Effector memory CD8-positive, alpha-beta T cell (primary cell): ENCODE results near the gene CCDC159.
"Not testable (repeated sequence)": the region's sequence is repeated elsewhere in the genome, so short reads cannot be mapped to it uniquely, and the experiment has no call there.

ENCODE experiments used
- ATAC-seq: fragments of 150-1000 bp; cut with Tn5 transposase; replicated peaks from 2 replicates; pipeline ENCODE4 v1.10.0; 2021; ENCODE audit warnings: mild to moderate bottlenecking, moderate library complexity
- DNase-seq, 3 experiments: peaks; one replicate each; pipeline ENCODE4 v3.0.0; 2021
- H3K27ac Mint-ChIP-seq, 2 donors: one replicate each; pipeline ENCODE4 v1.8.0; 2022; ENCODE audit warnings: mild to moderate bottlenecking in 2 of 2, mixed read lengths in 2 of 2, moderate library complexity in 2 of 2
- H3K27me3 Mint-ChIP-seq, 2 donors: one replicate each; pipeline ENCODE4 v1.8.0; 2022; ENCODE audit warnings: mixed read lengths in 2 of 2
- H3K36me3 Mint-ChIP-seq: one replicate; pipeline ENCODE4 v1.8.0; 2022; ENCODE audit warnings: mild to moderate bottlenecking, moderate library complexity, mixed read lengths; ENCODE audit not compliant: insufficient read depth
- H3K4me1 Mint-ChIP-seq, 2 donors: one replicate each; pipeline ENCODE4 v1.8.0; 2022; ENCODE audit warnings: low read depth in 2 of 2, mixed read lengths in 2 of 2
- H3K4me3 Mint-ChIP-seq, 2 donors: one replicate each; pipeline ENCODE4 v1.8.0; 2022; ENCODE audit warnings: mild to moderate bottlenecking in 2 of 2, mixed read lengths in 2 of 2, moderate library complexity in 2 of 2
- H3K9me3 Mint-ChIP-seq, 2 donors: one replicate each; pipeline ENCODE4 v1.8.0; 2022; ENCODE audit warnings: mixed read lengths in 2 of 2

Gene CCDC159

DNA sequence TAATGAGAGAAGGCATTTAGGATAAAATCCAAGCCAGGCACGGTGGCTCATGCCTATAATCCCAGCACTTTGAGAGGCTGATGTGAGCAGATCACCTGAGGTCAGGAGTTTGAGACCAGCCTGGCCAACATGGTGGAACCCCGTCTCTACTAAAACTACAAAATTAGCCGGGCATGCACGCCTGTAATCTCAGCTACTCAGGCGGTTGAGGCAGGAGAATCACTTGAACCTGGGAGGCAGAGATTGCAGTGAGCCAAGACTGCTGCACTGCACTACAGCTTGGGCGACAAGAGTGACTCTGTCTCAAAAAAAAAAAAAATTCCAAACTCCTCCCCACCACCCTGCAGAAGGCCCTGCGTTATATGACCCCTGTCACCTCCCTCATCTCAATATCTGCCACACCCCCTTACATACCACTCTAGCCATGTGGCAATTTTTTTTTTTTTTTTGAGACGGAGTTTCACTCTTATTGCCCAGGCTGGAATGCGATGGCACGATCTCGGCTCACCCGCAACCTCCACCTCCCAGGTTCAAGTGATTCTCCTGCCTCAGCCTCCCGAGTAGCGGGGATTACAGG lies 33.0 kb downstream of the CCDC159 start:
- Mint-ChIP-seq H3K27ac (peak overlapping the region in 1 of 2 donors; percentile 90), H3K4me1 (peaks cover 31 to 40% of the 10 kb centered on the region in 2 donors), H3K36me3 (peaks cover 16% of the 10 kb centered on the region), H3K27me3 (peaks cover 7 to 25% of the 10 kb centered on the region in 2 donors)
- H3K4me3 Mint-ChIP-seq, ATAC-seq, H3K9me3 Mint-ChIP-seq, DNase-seq: not testable (repeated sequence)

GRCh38 chr19:11379857-11380350 lies 33.6 kb downstream of the CCDC159 start:
- no peak for DNase-seq
- Mint-ChIP-seq H3K27ac (peak overlapping the region; percentile 90 to 93), H3K36me3 (peaks cover 16% of the 10 kb centered on the region), H3K4me3 (peak overlapping the region; percentile 84 to 87), H3K27me3 (peaks cover 7 to 31% of the 10 kb centered on the region in 2 donors), H3K9me3 (no peaks in the 10 kb centered on the region), H3K4me1 (peaks cover 31 to 40% of the 10 kb centered on the region in 2 donors)
- no peak for ATAC-seq

DNA sequence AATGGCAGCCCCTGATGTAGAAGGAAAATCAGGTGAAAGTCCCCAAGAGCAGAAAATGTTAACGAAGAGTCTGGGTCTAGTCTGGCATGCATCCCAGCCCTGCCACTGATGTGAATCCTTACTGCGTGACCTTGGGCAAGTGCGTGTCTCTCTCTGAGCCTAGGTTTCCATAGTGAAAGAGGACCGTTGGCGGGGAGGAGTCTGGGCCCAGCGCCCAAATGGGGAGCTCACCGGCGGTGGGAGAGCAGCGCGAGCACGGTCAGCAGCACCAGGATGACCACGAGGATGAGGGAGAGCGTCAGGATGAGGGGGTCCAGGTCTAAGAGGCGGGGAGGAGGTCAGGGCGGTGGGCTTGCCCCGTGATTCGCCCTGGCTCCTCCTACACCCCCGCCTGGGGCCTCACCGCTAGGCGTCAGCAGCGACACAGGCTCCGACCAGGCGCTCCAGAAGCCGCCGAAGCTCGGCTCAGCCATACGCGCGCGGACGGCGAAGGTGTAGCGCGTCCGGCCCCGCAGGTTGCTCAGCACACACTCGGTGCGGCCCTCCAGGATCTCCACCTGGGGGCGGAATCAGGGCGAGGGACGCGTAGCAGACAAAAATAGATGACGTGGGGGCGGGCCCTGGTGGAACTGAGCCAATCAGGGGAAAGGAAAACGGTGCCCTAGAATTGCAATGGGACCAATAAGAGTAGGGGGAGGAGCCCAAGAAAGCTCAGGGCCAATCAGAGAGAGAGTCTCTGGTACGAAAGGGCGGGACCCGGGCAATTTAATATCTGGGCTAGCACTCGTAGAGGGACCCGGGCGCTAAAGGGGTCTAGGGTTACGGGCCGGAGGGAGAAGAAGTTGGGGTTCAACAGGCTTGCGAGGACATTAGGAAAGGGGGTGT lies 34.6 kb downstream of the CCDC159 start:
- H3K4me1 Mint-ChIP-seq = peaks cover 25 to 35% of the 10 kb centered on the region in 2 donors
- peak overlapping the region; percentile 84 to 87 for H3K4me3 Mint-ChIP-seq
- DNase-seq (peak; percentile 97 to 98 (median 97)), ATAC-seq (peak; percentile 81)
- H3K36me3 Mint-ChIP-seq = peaks cover 16% of the 10 kb centered on the region
- H3K27ac Mint-ChIP-seq = peak overlapping the region; percentile 90 to 93
- no peaks in the 10 kb centered on the region for H3K9me3 Mint-ChIP-seq
- H3K27me3 Mint-ChIP-seq = peaks cover 7 to 32% of the 10 kb centered on the region in 2 donors

DNA sequence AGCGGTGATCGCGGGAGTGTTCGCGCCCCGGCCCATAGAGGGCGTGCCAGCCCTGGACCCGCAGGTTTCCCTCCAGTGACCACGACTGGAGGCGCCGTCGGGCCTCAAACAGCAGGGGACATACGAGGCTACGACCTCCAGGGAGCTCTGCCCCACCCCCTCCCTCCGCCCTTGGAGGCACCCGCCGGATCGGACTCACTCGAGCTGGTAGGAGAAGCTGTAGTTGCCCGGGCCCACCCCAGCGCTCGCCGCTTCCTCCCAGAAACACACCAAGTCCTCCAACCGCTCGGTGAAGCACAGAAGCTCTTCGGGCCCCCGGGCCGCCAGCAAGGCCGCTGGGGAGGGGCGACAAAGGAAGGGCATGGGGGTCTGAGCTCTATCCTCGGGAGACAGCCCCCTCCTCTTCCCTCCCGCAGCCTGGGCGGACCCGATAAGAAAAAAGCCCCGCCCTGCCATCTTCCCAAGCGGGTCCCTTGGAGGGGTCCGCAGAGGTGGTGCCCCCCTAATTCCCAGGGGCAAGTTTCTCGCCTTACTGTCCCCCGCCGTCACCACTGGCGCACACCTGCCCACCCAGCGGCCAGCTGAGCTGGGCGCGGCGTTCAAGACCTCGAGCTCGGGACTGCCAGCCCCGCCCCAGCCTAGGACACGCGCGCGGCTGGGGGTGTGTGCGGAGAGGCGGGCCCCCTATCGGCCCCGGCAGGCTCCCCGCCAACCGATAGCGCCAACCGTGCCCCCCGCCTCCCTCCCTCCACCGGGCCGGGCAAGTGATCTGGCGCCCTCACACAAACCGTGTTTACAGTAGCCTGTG lies 36.8 kb downstream of the CCDC159 start:
- no peaks in the 10 kb centered on the region for H3K9me3 Mint-ChIP-seq
- peaks cover 19 to 26% of the 10 kb centered on the region in 2 donors for H3K4me1 Mint-ChIP-seq
- ATAC-seq (no peak), DNase-seq (peak; percentile 26 to 40 (median 33))
- peak overlapping the region; percentile 60 to 77 for H3K27ac Mint-ChIP-seq
- H3K27me3 Mint-ChIP-seq = peaks cover 7 to 32% of the 10 kb centered on the region in 2 donors
- H3K36me3 Mint-ChIP-seq = peaks cover 16% of the 10 kb centered on the region
- peak overlapping the region; percentile 68 to 87 for H3K4me3 Mint-ChIP-seq

DNA sequence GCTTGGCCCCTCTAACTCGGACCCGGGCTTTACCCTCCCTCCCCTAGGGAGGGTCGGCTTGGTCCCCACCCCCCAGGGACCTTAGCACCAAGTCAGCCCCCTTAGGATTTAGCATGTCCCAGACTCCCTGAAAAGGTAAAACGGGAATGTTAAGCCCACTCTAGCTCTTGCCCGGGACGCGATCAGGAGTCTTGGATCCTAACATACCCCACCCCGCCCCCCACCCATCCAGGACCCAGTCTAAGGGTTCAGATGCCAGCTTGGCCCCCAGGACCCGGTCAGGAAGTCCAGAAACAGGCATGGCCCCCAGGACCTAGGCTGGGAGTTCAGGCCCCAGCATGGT lies 37.4 kb downstream of the CCDC159 start:
- H3K36me3 Mint-ChIP-seq = peaks cover 16% of the 10 kb centered on the region
- H3K4me1 Mint-ChIP-seq = peaks cover 19 to 26% of the 10 kb centered on the region in 2 donors
- H3K27ac Mint-ChIP-seq = no peak overlapping the region
- peak overlapping the region; percentile 68 to 87 for H3K4me3 Mint-ChIP-seq
- peaks cover 7 to 32% of the 10 kb centered on the region in 2 donors for H3K27me3 Mint-ChIP-seq
- DNase-seq (no peak), ATAC-seq (no peak)
- no peaks in the 10 kb centered on the region for H3K9me3 Mint-ChIP-seq

DNA sequence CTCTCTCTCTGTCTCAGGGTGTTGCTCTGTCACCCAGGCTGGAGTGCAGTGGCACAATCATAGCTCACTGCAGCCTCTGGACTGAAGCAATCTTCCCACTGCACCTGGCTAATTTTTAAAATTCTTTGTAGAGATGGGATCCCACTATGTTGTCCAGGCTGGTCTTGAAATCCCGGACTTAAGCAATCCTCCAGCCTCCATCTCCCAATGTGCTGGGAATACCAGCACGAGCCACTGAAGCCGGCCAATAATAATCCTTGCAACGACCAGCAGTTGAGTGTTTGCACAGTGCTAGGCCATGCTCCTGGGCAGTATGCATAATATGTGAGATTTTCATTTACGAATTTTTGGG lies 38.4 kb downstream of the CCDC159 start:
- ATAC-seq (no peak), DNase-seq (no peak)
- H3K9me3 Mint-ChIP-seq = no peaks in the 10 kb centered on the region
- peaks cover 16% of the 10 kb centered on the region for H3K36me3 Mint-ChIP-seq
- H3K27ac Mint-ChIP-seq = no peak overlapping the region
- H3K4me3 Mint-ChIP-seq = peak overlapping the region in 1 of 2 donors; percentile 30
- H3K27me3 Mint-ChIP-seq = peaks cover 7 to 32% of the 10 kb centered on the region in 2 donors
- peaks cover 19 to 26% of the 10 kb centered on the region in 2 donors for H3K4me1 Mint-ChIP-seq

- no peak overlapping the region for H3K4me3 Mint-ChIP-seq
- no peak for ATAC-seq
- peaks cover 7 to 22% of the 10 kb centered on the region in 2 donors for H3K27me3 Mint-ChIP-seq
- no peak overlapping the region for H3K27ac Mint-ChIP-seq
- no peak for DNase-seq
- H3K36me3 Mint-ChIP-seq = peaks cover 4% of the 10 kb centered on the region
- H3K9me3 Mint-ChIP-seq = no peaks in the 10 kb centered on the region
- H3K4me1 Mint-ChIP-seq = peaks cover 5 to 7% of the 10 kb centered on the region in 2 donors
Measured at GRCh38 chr19:11387162-11388034, 41.1 kb downstream of the CCDC159 start.

- peaks cover 0 to 5% of the 10 kb centered on the region in 2 donors for H3K4me1 Mint-ChIP-seq
- no peak for DNase-seq
- H3K4me3 Mint-ChIP-seq = no peak overlapping the region
- no peaks in the 10 kb centered on the region for H3K9me3 Mint-ChIP-seq
- H3K27ac Mint-ChIP-seq = no peak overlapping the region
- no peaks in the 10 kb centered on the region for H3K36me3 Mint-ChIP-seq
- peaks cover 11 to 21% of the 10 kb centered on the region in 2 donors for H3K27me3 Mint-ChIP-seq
- ATAC-seq = no peak
Measured at GRCh38 chr19:11390359-11390758, 44.0 kb downstream of the CCDC159 start.

GRCh38 chr19:11390933-11391680 lies 44.8 kb downstream of the CCDC159 start:
- H3K4me3 Mint-ChIP-seq = no peak overlapping the region
- ATAC-seq (no peak), DNase-seq (no peak)
- H3K9me3 Mint-ChIP-seq = no peaks in the 10 kb centered on the region
- peaks cover 0 to 5% of the 10 kb centered on the region in 2 donors for H3K4me1 Mint-ChIP-seq
- H3K27me3 Mint-ChIP-seq = peaks cover 14 to 26% of the 10 kb centered on the region in 2 donors
- H3K36me3 Mint-ChIP-seq = no peaks in the 10 kb centered on the region
- H3K27ac Mint-ChIP-seq = no peak overlapping the region

GRCh38 chr19:11397089-11397610 lies 50.8 kb downstream of the CCDC159 start:
- Mint-ChIP-seq H3K27me3 (peaks cover 20 to 36% of the 10 kb centered on the region in 2 donors), H3K36me3 (no peaks in the 10 kb centered on the region), H3K4me1 (peaks cover 0 to 3% of the 10 kb centered on the region in 2 donors), H3K9me3 (no peaks in the 10 kb centered on the region), H3K27ac (no peak overlapping the region), H3K4me3 (no peak overlapping the region)
- ATAC-seq = no peak
- no peak for DNase-seq

- H3K4me3 Mint-ChIP-seq = no peak overlapping the region
- H3K9me3 Mint-ChIP-seq = no peaks in the 10 kb centered on the region
- ATAC-seq (no peak), DNase-seq (no peak)
- peaks cover 0 to 3% of the 10 kb centered on the region in 2 donors for H3K4me1 Mint-ChIP-seq
- H3K27me3 Mint-ChIP-seq = peaks cover 16 to 22% of the 10 kb centered on the region in 2 donors
- H3K36me3 Mint-ChIP-seq = no peaks in the 10 kb centered on the region
- no peak overlapping the region for H3K27ac Mint-ChIP-seq
Measured at GRCh38 chr19:11399667-11400066, 53.3 kb downstream of the CCDC159 start.

DNA sequence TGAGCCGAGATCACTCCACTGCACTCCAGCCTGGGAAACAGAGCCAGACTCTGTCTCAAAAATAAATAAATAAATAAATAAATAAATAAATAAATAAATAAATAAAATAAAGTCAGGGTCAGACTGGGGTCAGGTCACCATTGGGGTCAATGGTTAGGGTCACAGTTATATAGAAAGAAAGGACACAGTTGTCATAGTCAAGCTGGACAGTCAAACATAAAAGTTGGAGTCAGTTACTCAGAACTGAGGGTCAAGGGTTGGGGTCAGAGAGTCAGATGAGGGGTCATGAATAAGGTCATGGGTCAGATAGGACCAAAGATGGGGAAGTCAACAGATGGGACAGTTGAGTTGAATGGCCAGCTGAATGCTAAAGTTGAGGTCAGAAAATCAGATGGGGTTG lies 54.5 kb downstream of the CCDC159 start:
- Mint-ChIP-seq H3K27me3 (peaks cover 6 to 11% of the 10 kb centered on the region in 2 donors), H3K4me1 (no peaks in the 10 kb centered on the region), H3K36me3 (no peaks in the 10 kb centered on the region), H3K27ac (no peak overlapping the region), H3K9me3 (no peaks in the 10 kb centered on the region), H3K4me3 (no peak overlapping the region)
- ATAC-seq = no peak
- DNase-seq = no peak
